HepG2 (cell line): ENCODE measurements around the gene ACTN4. TPM values are rescaled to one million over a fixed set of nuclear protein-coding genes. Genes with fewer than 3 reads are reported as not detected.

Experiments
- ATAC-seq: fragments of 200-7000 bp; cut with Tn5 transposase; 3 replicates; pipeline ENCODE4 v1.9.1; 2020; ENCODE audit warnings: mild to moderate bottlenecking, moderate library complexity
- BruUV-seq: library from RNA; stranded (reverse); fragments of 400-500 nt; replicated peaks from 2 replicates; lab custom pipeline; 2021; lab: Mats Ljungman, UMichigan
- CTCF ChIA-PET: fragments of 300-600 bp; formaldehyde crosslinking; extraction: SDS; loops from one replicate; lab custom pipeline; 2021; ENCODE audit warnings: low total read pairs, inconsistent platforms, low intra/inter-chr PET ratio; lab: Yijun Ruan, JAX
- POLR2A ChIA-PET: fragments of 350-600 bp; sonication (Branson Sonifier 250); formaldehyde crosslinking; loops from one replicate; lab custom pipeline; 2020; ENCODE audit warnings: antibody characterized with exemption, inconsistent platforms; lab: Yijun Ruan, JAX
- DNase-seq: peaks from one replicate; pipeline ENCODE4 v3.0.0-alpha.2; 2015; ENCODE audit warnings: low spot score
- FAIRE-seq: peaks from 3 replicates; lab custom pipeline; 2011; peaks lifted over from hg19 to GRCh38; lab: Jason Lieb, UNC
- H2AFZ ChIP-seq: one replicate; pipeline ENCODE4 v1.6.1; 2011; ENCODE audit warnings: low read length, inconsistent platforms
- H3K27ac ChIP-seq: fragments of 300-600 bp; 3 replicates; pipeline ENCODE4 v1.8.0; 2011; ENCODE audit warnings: mixed run types, mild to moderate bottlenecking, mixed read lengths, low read length, inconsistent platforms; ENCODE audit not compliant: insufficient read depth; ENCODE audit errors: extremely low read length
- H3K27me3 ChIP-seq, 2 experiments: fragments of 200-600 bp in 1 of 2; 2 replicates in 1 of 2; 3 replicates in 1 of 2; pipeline versions ENCODE4 v1.6.0 to v1.8.0; 2011; ENCODE audit warnings: low read length in 2 of 2, mild to moderate bottlenecking in 2 of 2, moderate library complexity in 2 of 2, inconsistent platforms in 1 of 2; ENCODE audit not compliant: insufficient read depth in 2 of 2, control insufficient read depth in 1 of 2
- H3K36me3 ChIP-seq, 2 experiments: fragments of 200-600 bp in 1 of 2; replicated peaks in 1 of 2; 2 replicates in 1 of 2; 3 replicates in 1 of 2; pipeline versions ENCODE4 v1.5.1 to v1.8.0; 2011; ENCODE audit warnings: low read length in 2 of 2, inconsistent platforms in 1 of 2; ENCODE audit not compliant: insufficient read depth in 2 of 2, control insufficient read depth in 1 of 2
- H3K4me1 ChIP-seq: 2 replicates; pipeline ENCODE4 v1.5.1; 2012; ENCODE audit warnings: low read length, inconsistent platforms; ENCODE audit not compliant: insufficient read depth
- H3K4me2 ChIP-seq: 2 replicates; pipeline ENCODE4 v1.6.0; 2011; ENCODE audit warnings: low read depth, low read length, inconsistent platforms
- H3K4me3 ChIP-seq, 3 experiments: fragments of 200-600 bp in 1 of 3; sonication (generic), shearing (Covaris generic) in 1 of 3; replicated peaks in 1 of 3; 2 replicates each; pipeline ENCODE4 v1.5.1; 2011 to 2016; ENCODE audit warnings: low read length in 3 of 3, inconsistent platforms in 2 of 3, low read depth in 2 of 3, mild to moderate bottlenecking in 2 of 3, control low read depth in 1 of 3, mixed read lengths in 1 of 3; ENCODE audit not compliant: insufficient read depth in 1 of 3
- H3K79me2 ChIP-seq: one replicate; pipeline ENCODE4 v1.6.1; 2011; ENCODE audit warnings: low read length, inconsistent platforms; ENCODE audit not compliant: insufficient read depth
- H3K9ac ChIP-seq: 2 replicates; pipeline ENCODE4 v1.6.0; 2011; ENCODE audit warnings: mild to moderate bottlenecking, low read depth, low read length, inconsistent platforms; ENCODE audit not compliant: insufficient read depth
- H3K9me3 ChIP-seq: 2 replicates; pipeline ENCODE4 v1.5.1; 2012; ENCODE audit warnings: mild to moderate bottlenecking, low read length
- H4K20me1 ChIP-seq: 2 replicates; pipeline ENCODE4 v1.6.0; 2011; ENCODE audit warnings: inconsistent platforms, mild to moderate bottlenecking, low read length, moderate library complexity; ENCODE audit not compliant: insufficient read depth
- GZF1 ChIP-seq: sonication (generic); formaldehyde crosslinking; IDR thresholded peaks from 2 replicates; pipeline ENCODE4 v1.5.1; 2020; ENCODE audit warnings: mild to moderate bottlenecking, missing genetic modification reagents
- HIC2 ChIP-seq: sonication (generic); formaldehyde crosslinking; IDR thresholded peaks from 2 replicates; pipeline ENCODE4 v1.9.0; 2022; ENCODE audit warnings: low read depth, missing genetic modification reagents
- MAZ ChIP-seq, 2 experiments: sonication (generic) in 1 of 2; formaldehyde crosslinking in 1 of 2; IDR thresholded peaks; 2 replicates each; pipeline versions ENCODE4 v1.5.0 to v1.6.1; 2012 to 2020; ENCODE audit warnings: low read depth in 2 of 2, mild to moderate bottlenecking in 2 of 2, borderline replicate concordance in 1 of 2, improper control_type of control experiment in 1 of 2, low read length in 1 of 2, missing genetic modification reagents in 1 of 2, moderate library complexity in 1 of 2
- MTA1 ChIP-seq: sonication (generic); formaldehyde crosslinking; IDR thresholded peaks from 2 replicates; pipeline ENCODE4 v1.4.0; 2020; ENCODE audit warnings: missing genetic modification reagents, mild to moderate bottlenecking, borderline replicate concordance
- MXD1 ChIP-seq: sonication (generic); formaldehyde crosslinking; IDR thresholded peaks from 2 replicates; pipeline ENCODE4 v1.4.0; 2020; ENCODE audit warnings: mild to moderate bottlenecking, missing genetic modification reagents
- NCOA5 ChIP-seq: sonication (generic); formaldehyde crosslinking; IDR thresholded peaks from 2 replicates; pipeline ENCODE4 v1.4.0; 2020; ENCODE audit warnings: missing genetic modification reagents
- NFRKB ChIP-seq: fragments of 450-650 bp; IDR thresholded peaks from 2 replicates; pipeline ENCODE4 v1.6.1; 2017
- ONECUT2 ChIP-seq: sonication (generic); formaldehyde crosslinking; IDR thresholded peaks from 2 replicates; pipeline ENCODE4 v1.4.0; 2020; ENCODE audit warnings: missing genetic modification reagents
- SPEN ChIP-seq: sonication (generic); formaldehyde crosslinking; IDR thresholded peaks from 2 replicates; pipeline ENCODE4 v1.5.1; 2020; ENCODE audit warnings: low read depth, mild to moderate bottlenecking, missing genetic modification reagents
- SYNCRIP ChIP-seq: fragments of 200-400 bp; formaldehyde crosslinking; IDR thresholded peaks from 2 replicates; pipeline ENCODE4 v1.6.1; 2018; ENCODE audit warnings: mild to moderate bottlenecking, low read depth, low read length; ENCODE audit not compliant: insufficient read depth
- ZBTB3 ChIP-seq: sonication (generic); formaldehyde crosslinking; IDR thresholded peaks from 2 replicates; pipeline ENCODE4 v1.4.0; 2020; ENCODE audit warnings: low read depth, mild to moderate bottlenecking, moderate library complexity, missing genetic modification reagents, borderline replicate concordance
- ZBTB8A ChIP-seq: sonication (generic); formaldehyde crosslinking; IDR thresholded peaks from 2 replicates; pipeline ENCODE4 v1.4.0; 2020; ENCODE audit warnings: mild to moderate bottlenecking, low read depth, missing genetic modification reagents, borderline replicate concordance
- ZNF232 ChIP-seq: sonication (generic); formaldehyde crosslinking; IDR thresholded peaks from 2 replicates; pipeline ENCODE4 v1.4.0; 2020; ENCODE audit warnings: missing genetic modification reagents, borderline replicate concordance
- ZNF687 ChIP-seq: sonication (generic); formaldehyde crosslinking; IDR thresholded peaks from 2 replicates; pipeline ENCODE4 v1.5.1; 2020; ENCODE audit warnings: mild to moderate bottlenecking, missing genetic modification reagents, moderate library complexity
- ZNF766 ChIP-seq: sonication (generic); formaldehyde crosslinking; IDR thresholded peaks from 2 replicates; pipeline ENCODE4 v1.5.0; 2020; ENCODE audit warnings: missing genetic modification reagents, borderline replicate concordance
- ZNF772 ChIP-seq: sonication (generic); formaldehyde crosslinking; IDR thresholded peaks from 2 replicates; pipeline ENCODE4 v1.5.0; 2020; ENCODE audit warnings: mild to moderate bottlenecking, missing genetic modification reagents
- WGBS: methylation state at CpG from one replicate; pipeline ENCODE4 v1.1.6; 2017; ENCODE audit warnings: low lambda C conversion rate; 5-methylcytosine and 5-hydroxymethylcytosine counted together
- in situ Hi-C: cut with HindIII; loops from 2 replicates; pipeline ENCODE4 v1.10.0; 2017; ENCODE audit warnings: low pct_unique_long_range_greater_than_20kb; ENCODE audit not compliant: extremely low pct_ligation_motif_present
- intact Hi-C: fragments of 100-400 bp; cut with micrococcal nuclease; formaldehyde crosslinking; loops from one replicate; pipeline ENCODE4 v1.10.0; 2022; ENCODE audit not compliant: unreplicated experiment
- polyA plus RNA-seq, 8 experiments: library from polyadenylated mRNA; depleted of rRNA in 3 of 8; stranded (reverse) in 7 of 8; unstranded in 1 of 8; fragments of >200 nt; fragmentation: Illumina TruSeq in 4 of 8; extraction: Trizol in 4 of 8; gene quantifications; 2 replicates each; pipeline versions ENCODE4 v1.2.1 to v1.2.3, GENCODE V29; 2011 to 2016; ENCODE audit warnings: low read depth in 4 of 8, missing spikeins in 1 of 8, mixed read lengths in 1 of 8; ENCODE audit not compliant: insufficient read depth in 1 of 8
- total RNA-seq, 5 experiments: library from RNA; depleted of rRNA; stranded (reverse); fragments of >200 nt; fragmentation: Illumina TruSeq; extraction: Trizol; gene quantifications; 2 replicates each; pipeline ENCODE4 v1.2.3, GENCODE V29; 2016; ENCODE audit warnings: low read depth in 1 of 5

The ACTN4 gene
- total and polyA plus RNA-seq, 2 of the 13 experiments (the other 11 are each of a cell fraction or from before 2014, with no cell fraction given): 171 to 192 TPM

- TF ChIP-seq HIC2 (CRISPR knock-in tag): no peak
- no peak for TF ChIP-seq NCOA5 (CRISPR knock-in tag)
- no peak for TF ChIP-seq ZNF772
Measured at GRCh38 chr19:38642176-38642575, 5.3 kb upstream of the ACTN4 start (continued).

GRCh38 chr19:38644719-38645118 lies 2.7 kb upstream of the ACTN4 start:
- H3K9ac ChIP-seq: no peak overlapping the region
- in situ Hi-C loops (no loop called here), intact Hi-C loops (no loop called here)
- DNase-seq (no peak), ATAC-seq (no peak), FAIRE-seq (no peak)
- peaks cover 11% of the 10 kb centered on the region for H3K4me1 ChIP-seq
- peaks cover 22% of the 10 kb centered on the region for H3K79me2 ChIP-seq
- BruUV-seq: no TSS peak
- no peaks in the 10 kb centered on the region; the same call in 1 of the 2 replicates for H4K20me1 ChIP-seq
- H3K4me3 ChIP-seq: no peak overlapping the region
- no peak overlapping the region for H2AFZ ChIP-seq
- POLR2A ChIA-PET: interaction anchor here (0.8 kb wide), 1 partner anchor 233 kb away, joined by 5 read pairs; the partner anchor contains the start of gene RINL
- H3K27ac ChIP-seq: no peak overlapping the region
- WGBS: 81% methylated on average over 8 of the region's 8 CpGs
- H3K4me2 ChIP-seq: no peak overlapping the region
- no peaks in the 10 kb centered on the region for H3K36me3 ChIP-seq
- CTCF ChIA-PET: no interaction called here
- peaks cover 0 to 4% of the 10 kb centered on the region in 2 experiments; a peak in 2 of 5 replicates for H3K27me3 ChIP-seq
- H3K9me3 ChIP-seq: no peaks in the 10 kb centered on the region
- no peak for TF ChIP-seq ZBTB8A (CRISPR knock-in tag)
- no peak for TF ChIP-seq ZNF766 (CRISPR knock-in tag)
- TF ChIP-seq SPEN (CRISPR knock-in tag): no peak
- no peak for TF ChIP-seq SYNCRIP
- TF ChIP-seq ZBTB3 (CRISPR knock-in tag): no peak
- no peak for TF ChIP-seq ZNF232 (CRISPR knock-in tag)
- TF ChIP-seq ONECUT2 (CRISPR knock-in tag): no peak
- TF ChIP-seq ZNF687 (CRISPR knock-in tag): no peak
- TF ChIP-seq GZF1 (CRISPR knock-in tag): no peak
- TF ChIP-seq MXD1 (CRISPR knock-in tag): no peak
- TF ChIP-seq NFRKB: no peak
- no peak for TF ChIP-seq MTA1
- no peak for TF ChIP-seq MAZ (IDR thresholded peaks at IDR 0.05; ENCODE audit: borderline replicate concordance, low read depth, low read length)
- no peak for TF ChIP-seq MAZ (CRISPR knock-in tag; IDR thresholded peaks at IDR 0.05; ENCODE audit: low read depth)
